Activated T-cell treated with anti-CD3 and anti-CD28 coated beads, Interleukin-2, amount 50 U/mL, for 1 hour (primary cell): Measurements from ENCODE around the gene HYAL3.

Experiments used
- DNase-seq: peaks from one replicate; pipeline ENCODE4 v3.0.0-alpha.2; 2020

HYAL3 gene, protein sequence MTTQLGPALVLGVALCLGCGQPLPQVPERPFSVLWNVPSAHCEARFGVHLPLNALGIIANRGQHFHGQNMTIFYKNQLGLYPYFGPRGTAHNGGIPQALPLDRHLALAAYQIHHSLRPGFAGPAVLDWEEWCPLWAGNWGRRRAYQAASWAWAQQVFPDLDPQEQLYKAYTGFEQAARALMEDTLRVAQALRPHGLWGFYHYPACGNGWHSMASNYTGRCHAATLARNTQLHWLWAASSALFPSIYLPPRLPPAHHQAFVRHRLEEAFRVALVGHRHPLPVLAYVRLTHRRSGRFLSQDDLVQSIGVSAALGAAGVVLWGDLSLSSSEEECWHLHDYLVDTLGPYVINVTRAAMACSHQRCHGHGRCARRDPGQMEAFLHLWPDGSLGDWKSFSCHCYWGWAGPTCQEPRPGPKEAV

DNA sequence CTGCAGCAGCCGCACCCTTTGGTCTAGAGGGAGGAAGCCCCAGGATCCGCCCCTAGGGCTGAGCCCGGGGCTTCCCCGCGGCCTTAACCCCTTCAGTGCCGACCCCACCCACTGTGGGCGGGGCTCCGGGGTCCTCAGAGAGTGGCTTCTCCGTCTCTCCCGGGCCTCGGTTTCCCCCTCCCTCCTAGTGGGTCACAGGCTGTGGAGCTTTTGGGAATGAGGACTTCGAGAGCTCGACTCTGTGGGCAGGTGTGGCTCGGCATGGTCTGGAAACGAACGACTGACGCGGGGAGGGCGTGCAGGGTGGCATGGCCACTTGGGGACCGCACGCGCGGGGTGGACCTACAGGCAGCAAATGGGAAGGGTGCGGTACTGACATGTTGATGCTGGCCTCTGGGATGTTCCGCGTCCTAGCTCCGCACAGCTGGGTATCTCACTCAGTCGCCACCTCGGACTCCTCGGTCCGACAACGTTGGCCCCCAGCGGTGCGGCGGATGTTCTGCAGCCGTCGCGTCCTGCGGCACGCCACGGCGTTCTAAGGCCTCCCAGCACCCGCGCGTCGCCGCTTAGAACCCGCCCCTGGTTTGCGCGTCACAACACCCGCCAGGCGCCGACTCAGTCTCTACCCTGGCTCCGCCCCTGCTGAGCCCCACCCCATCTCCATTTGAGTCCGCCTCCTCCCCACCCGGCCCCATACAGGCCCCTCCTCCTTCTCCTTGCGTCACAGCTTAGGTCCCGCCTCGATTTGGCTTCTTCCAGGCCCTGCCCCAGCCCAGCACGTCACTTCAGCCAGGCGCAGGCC lies at the start of gene HYAL3, which contains the start of gene NAA80:
Gene HYAL3, minus strand, starts transcription at position 570 of the 802 bp plus-strand sequence. CDS start 3,803 bp downstream, outside the sequence.
Gene NAA80, minus strand, starts transcription at position 570 of the 802 bp plus-strand sequence. CDS start 1,942 bp downstream, outside the sequence.
- DNase-seq = peak; percentile 99

DNA sequence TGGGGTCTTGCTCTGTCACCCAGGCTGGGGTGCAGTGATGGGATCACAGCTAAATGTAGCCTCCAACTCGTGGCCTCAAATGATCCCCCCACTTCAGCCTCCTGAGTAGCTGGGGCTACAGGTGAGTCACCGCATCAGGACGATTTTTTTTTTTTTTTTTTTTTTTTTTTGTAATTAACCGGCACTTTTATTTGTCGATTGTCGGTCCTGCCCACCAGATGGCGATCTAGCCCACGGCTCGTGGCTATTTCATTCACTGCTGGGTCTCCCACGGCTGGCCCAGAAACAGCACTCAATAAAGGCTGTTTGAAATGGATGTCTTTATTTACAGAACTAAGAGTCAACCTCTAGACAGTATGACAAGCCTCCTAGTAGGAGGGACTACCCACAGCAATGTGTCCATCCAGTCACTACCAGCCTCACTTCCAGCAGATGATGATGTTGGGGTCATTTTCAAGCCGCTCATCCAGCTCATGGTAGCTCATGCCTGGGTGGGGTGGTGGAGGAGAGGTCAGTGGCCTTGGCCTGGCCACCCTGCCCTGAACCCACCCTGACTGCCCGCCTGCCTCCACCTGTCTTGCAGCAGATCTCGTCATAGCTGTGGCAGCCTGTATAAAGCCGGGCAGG lies 48.1 kb upstream of the HYAL3 start:
- DNase-seq = peak; percentile 79

DNA sequence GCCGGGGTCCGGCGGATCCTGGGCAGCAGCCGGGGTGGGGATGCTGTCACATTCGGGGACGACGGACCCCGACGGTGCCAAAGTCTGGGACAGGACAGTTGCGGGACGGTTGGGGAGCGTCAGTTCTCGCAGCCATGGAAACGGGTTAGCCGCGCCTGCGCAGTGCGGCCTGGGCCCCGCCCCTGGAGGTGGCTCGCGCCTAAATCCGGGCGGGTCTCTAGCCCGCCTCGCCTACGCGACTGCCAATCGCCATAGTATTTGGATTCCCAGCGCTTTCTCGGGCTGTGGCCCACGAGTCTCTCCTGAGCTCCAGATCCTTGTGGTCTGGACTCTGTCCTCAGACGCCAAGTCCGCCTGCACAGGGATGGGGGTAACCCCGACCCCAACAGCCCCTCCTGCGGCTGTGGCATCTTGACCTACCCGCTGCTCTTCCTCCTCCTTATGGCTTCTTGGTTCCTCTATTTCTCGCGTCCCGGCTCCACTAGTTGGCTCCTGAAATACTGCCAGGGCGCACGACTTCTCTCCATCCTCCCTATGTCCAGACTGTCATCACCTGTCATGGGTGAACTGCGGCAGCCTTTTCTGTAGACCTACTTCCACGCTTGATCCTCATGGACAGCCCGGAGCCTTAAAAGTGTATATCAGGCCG lies 46.5 kb upstream of the HYAL3 start, which contains the start of gene ZMYND10:
Gene ZMYND10, minus strand, starts transcription at position 147 of the 649 bp plus-strand sequence. CDS start 153 bp downstream, outside the sequence.
- peak; percentile 81 for DNase-seq

DNA sequence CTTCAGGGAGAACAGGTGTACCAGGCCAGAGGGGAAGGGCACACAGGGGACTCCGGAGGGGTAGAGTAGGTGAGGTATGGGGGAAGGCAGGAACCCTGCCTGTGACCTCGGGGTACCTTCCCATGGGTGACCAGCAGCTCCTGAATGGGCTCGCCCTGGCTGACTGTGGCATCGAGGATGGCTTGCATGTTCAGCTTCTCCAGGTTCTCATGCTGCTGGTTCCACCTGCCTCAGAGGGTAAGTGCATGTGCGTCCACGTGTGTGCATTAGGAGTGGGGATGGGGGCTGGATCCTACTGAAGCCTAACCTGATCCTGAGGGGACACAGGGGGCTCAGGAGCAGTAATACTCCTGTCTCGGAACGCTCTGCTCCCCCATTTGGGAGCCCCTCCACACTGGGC lies 45.8 kb upstream of the HYAL3 start:
- no peak for DNase-seq

DNA sequence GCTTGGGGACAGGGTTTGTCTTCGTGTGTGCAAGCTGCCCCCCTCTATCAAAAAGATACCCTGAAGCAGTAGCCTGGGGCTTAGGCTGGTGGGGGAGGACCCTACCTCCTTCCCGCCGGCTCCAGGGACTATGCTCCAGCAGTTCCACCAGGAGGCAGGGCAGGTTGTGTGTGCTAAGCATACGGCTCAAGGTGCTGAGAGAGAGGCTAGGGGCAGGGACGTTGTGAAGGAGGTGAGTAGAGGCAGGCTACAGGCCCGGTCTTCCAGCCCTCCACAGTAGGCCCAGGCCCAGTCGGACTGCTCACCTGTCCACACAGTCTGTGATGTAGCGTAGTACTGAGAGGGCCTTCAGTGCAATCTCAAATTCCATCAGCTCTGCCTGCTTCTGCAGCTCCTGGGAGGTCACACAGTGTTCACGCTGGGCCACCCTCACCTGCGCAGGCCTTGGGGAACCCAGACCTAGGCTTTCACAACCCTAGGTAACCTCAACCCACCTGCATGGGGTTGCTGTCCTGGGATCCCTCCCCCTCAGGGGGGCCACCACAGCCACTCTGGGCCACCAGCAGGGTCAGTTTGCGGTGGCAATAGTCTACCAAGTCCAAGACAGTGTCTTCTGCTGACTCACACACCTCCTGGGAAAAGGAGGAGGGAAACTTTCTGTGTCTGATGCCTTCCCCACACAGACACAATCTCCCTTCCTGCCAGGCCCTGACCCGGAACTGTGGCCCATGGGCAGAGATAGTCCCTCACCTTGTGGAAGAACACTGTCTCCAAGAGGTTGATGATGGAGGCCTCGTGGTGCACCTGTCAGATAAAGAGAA lies 43.8 kb upstream of the HYAL3 start:
- DNase-seq = no peak

DNA sequence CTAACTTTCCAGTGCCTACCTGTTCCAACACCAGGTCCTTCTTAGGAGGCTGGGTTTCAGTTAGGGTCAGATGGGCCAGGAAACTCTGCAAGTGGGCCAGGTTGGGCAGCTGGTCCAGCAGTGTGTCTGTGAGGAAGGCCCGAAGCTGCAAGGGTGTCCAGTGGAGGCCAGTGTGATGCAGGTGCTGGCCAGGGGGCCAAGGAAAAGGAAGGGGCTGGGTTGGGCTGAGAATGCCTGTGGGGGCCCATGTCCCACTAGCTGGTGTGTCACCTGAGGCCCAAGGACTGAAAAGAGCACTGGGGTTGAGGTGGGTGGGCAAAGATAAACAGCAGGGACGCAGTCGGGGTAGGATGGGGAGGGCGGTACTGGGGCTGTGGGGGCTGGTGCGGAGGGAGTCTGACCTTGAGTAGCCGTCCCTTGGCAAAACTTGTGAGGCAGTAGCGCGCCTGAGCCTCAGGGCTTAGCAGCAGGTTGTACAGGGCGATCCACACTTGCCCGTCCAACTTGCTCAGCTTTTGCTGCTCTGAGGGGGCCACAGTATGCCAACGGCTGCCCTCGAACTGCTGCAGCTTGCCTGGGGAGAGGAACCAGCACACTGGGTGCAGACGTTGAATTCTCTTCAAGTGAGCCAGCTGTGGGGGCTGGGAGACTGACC lies 42.9 kb upstream of the HYAL3 start:
- no peak for DNase-seq

DNA sequence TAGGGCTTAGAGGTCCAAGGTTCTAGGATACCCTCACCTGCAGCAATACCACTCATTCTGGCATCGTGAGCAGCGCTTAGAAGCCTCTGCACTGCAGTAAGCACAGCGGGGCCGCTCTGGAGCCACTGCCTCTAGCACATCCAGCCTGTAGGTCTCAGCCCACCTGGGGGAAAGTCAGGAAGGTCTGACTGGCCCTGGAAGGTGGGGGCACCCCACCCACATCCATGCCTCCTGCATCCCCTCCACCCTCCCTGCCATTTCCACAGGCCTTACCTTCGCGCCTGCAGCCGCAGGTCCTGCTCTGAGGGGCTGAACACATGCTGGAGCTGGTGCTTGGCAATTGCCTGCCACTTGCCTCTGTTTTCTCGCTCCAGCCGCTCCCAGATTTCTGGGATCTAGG lies 42.3 kb upstream of the HYAL3 start:
- no peak for DNase-seq

DNA sequence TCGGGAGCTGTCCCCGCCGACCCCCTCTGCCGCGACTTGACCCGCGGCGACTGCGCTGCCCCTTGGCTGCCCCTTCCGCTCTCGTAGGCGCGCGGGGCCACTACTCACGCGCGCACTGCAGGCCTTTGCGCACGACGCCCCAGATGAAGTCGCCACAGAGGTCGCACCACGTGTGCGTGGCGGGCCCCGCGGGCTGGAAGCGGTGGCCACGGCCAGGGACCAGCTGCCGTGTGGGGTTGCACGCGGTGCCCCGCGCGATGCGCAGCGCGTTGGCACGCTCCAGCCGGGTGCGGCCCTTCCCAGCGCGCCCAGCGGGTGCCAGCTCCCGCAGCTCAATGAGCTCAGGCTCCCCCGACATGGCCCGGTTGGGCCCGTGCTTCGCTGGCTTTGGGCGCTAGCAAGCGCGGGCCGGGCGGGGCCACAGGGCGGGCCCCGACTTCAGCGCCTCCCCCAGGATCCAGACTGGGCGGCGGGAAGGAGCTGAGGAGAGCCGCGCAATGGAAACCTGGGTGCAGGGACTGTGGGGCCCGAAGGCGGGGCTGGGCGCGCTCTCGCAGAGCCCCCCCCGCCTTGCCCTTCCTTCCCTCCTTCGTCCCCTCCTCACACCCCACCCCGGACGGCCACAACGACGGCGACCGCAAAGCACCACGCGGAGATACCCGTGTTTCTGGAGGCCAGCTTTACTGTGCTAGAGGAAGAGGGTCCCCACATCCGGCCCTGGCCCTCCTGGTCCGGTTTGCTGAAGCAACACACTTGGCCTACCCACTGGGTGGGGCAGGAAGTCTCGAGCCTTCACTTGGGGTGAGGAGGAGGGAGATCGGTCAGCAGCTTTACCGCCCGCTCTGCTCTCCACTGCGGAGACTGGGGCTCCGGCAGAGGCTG lies 41.5 kb upstream of the HYAL3 start, which contains the start of gene RASSF1:
Gene RASSF1, minus strand, starts transcription at position 389 of the 882 bp plus-strand sequence. Its CDS starts 31 bp downstream, at position 358.
- peak; percentile 75 for DNase-seq

DNA sequence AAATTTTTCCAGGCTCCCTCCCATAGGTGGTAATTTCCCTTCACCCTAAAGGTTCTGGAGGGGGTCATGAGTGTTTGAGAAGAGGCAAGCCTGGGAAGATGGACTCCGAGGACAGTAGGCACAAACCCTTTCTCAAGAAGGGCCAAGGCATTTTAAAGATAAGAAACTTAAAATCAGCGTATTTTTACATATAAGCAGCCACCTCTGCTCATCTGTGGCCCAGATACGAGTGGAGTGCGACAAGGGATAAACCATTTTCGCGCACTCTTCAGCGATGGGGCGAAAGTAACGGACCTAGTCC lies 40.9 kb upstream of the HYAL3 start:
- no peak for DNase-seq

DNA sequence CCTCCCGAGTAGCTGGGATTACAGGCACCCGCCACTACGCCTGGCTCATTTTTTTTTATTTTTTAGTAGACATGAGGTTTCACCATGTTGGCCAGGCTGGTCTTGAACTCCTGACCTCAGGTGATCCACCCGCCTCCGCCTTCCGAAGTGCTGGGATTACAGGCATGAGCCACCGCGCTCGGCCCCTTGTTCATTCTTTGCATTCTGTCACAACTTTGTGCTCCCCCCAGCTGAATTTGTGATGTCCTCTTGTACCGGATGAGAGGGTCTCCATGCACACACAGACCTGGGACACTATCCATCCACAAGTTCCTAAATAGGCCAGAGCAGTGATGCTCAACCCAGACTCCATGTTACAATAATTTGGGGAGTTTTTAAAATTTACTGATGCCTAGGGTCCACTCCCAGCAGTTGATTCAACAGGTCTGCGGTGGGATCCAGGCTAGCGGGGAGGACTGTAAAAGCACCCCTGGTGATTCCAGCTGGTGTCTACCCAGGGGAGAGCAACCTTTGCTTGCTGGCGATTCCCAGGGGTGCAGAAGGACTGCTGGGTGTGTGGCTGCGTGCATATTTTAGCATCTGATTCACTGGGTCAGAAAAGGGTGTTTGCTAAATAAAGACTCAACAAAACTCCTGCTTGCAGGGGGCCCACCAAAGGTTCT lies 40.4 kb upstream of the HYAL3 start:
- DNase-seq = no peak

DNA sequence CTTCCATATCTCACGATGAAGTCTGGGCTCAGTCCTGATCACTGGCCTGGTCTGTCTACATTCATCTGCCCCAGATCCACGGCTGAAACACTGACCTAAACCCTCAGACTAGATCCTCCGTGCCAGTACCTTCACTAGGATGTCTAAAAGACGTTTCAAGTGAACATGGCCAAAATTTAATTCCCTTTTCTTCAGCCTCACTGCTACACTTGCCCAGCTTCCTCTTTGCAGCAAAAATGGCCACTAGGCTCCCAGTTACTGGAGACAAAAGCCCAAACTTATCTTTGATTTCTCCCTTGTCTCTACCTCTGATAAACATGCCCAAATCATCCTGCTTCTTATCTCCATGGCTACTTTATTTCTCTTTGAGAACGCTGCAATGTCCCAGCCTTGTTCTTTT lies 39.8 kb upstream of the HYAL3 start:
- DNase-seq = no peak

DNA sequence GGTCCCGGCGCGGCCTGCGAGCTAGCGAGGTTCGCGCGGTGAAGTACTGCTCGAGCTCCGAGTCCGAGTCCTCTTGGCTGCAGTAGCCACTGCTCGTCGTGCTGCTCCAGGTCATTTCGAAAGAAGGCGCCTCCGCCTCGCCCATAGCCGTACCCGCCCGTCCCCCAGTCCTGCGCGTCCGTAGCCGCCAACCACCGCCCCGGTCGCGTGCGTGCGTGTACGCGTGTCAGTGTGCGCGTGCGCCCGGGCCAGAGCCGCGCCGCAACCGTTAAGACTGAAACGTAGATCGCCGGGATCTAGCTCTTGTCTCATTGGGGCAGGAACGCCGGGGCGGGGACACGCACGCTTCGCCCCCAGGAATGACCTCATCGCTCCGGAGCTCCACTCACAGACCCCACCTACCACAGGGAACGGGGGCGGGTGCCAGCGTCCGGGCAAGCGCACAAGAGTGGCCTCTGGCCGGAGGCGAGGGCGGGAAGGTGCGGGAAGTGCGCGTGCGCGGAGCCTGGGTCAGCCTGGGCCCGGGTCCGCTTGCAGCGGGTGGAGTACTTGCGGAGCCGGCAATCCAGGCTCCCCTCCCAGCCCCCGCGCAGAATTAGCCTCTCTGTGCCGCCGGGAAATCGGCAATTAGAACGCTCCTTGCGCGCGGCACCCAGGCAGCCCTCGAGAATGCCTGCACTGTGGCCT lies 38.1 kb upstream of the HYAL3 start:
- peak; percentile 90 for DNase-seq

DNA sequence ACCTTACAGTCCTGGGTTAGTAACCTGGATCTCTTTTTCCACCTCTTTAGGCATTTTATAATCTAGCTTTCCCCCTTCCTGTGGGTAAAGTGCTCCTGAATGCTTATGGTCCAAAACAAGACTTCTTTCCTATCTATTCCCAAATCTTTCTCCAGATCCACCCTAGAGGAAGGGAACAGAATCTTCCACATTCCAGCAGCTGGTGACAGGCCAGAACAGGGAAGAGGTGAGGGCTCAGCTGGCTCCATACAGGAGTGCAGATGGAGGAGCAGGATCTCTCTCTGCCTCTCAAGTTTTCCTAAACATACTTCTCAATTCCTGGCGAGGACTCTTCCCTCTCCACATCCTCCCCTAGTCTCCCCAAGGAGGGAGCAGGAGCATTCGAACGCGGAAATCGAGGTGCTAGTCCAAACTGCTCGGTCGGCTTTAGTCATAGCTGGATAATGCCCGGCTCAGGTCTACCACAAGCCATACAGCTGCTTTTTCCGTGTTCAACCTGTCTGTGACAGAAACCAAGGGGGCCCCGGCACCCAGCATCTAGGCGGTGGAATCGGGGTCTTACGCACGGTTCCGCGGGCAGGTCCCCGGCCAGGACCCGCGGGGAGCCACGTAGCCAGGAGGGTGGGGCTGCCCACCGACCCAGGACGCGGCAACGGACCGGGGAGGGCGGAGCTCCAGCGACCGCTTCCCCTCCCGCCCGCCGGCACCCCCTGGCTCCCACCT lies 37.4 kb upstream of the HYAL3 start:
- no peak for DNase-seq

DNA sequence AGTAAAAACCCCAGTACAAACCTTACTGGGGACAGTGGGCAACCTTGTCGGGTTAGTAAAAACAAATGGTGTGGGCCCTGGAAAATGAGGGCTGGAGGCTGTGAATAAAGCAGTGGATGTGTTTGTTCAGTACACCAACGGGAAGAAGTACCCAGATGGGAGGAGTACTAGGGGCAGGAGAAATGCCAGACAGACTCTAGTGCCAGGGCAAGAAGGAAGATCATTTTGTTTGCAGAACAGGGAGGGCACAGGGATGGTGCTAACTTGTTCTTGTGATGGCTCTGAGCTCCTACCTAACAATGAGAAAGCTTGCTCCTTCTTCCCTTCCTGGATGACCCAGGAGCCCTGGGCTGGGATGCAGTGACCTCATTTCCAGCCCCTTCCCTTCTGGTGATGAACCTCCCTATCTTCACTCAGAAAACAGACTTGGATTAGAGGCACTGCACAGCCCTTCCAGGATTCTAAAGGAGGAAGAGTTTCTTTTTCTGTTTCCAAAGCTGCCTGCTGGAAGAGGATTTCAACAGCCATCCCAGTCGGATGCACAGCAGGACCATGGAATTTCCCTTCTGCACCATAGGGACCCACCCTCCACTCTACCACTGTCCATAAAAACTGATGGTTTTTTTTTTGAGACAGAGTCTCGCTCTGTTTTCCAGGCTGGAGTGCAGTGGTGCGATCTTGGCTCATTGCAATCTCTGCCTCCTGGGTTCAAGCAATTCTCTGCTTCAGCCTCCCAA lies 35.3 kb upstream of the HYAL3 start:
- no peak for DNase-seq

DNA sequence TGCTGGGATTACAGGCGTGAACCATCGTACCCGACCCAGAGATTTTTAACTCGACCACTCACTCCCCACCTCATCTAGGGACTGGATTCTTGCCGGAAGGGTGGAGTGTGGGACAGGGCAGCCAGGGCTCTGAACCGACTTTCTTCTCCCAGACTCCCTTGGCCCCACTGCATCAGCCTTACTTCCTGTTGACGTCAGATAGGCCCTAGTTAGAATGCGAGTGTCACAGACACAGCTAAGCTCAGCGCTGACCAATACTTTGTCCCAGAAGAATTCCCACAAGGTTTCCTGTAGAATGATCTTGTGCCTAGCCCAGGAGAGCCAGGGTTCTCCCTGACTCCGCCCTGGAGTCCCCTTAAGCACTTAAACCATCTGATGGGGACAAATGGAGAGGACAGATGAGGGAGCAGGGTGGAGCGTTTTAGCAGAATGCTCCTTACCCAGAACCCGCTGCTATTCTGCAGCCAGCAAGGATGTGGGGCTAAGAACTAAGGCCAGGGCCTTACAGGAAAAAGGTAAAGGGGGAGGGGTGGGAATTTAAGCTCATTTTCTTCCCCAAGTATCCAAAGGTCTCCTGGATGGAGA lies 34.6 kb upstream of the HYAL3 start:
- no peak for DNase-seq

DNA sequence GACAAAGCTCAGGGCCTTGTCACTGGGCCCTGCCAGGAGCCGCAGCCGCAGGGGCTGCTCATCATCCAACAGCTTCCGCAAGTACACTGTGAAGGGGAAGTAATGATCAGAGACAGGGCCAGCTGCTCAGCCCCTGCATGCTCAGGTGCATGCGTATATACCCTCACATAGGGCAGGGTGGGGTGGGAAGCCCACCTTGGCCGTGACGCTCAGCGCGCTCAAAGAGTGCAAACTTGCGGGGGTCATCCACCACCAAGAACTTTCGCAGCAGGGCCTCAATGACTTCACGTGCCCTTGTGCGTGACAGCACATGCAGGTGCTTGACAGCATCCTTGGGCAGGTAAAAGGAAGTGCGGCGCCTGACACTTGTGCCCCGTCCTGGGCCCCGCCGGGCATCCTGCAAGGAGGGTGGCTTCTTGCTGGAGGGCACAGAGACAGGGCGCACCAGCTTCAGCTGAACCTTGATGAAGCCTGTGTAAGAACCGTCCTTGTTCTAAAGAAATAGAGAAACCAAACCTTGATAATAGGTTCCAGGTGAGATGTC lies 32.2 kb upstream of the HYAL3 start:
- DNase-seq = no peak

DNA sequence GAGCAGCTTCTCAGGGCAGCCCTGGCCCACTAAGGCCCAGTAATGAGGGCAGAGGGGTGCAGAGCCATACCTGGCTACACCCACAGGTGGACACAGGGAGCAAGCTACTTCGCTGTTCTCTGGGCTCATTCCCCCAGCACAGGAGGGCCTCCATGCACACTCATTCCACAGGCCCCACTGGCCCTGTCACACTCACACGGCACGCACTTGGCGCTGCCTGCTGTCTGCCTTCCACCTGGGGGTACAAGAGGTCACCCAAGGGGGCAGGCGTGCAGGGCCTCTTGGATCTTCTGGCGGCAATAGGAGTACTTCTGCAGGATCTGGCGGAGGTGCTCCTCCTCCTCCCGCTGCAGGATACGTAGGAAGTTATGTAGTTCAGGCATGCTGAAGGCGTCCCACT lies 31.1 kb upstream of the HYAL3 start:
- no peak for DNase-seq
